Mucosa of gallbladder (tissue), 1 donor: Measurements from ENCODE around the gene OR2C3. TPM values are rescaled to one million over a fixed set of nuclear protein-coding genes. Genes with fewer than 3 reads are reported as not detected.
"Not testable (repeated sequence)": the region's sequence is repeated elsewhere in the genome, so short reads cannot be mapped to it uniquely, and the experiment has no call there.

Experiments
- DNase-seq: peaks from one replicate; pipeline ENCODE4 v3.0.0-alpha.2; 2020; ENCODE audit warnings: low spot score
- total RNA-seq: library from RNA; stranded (reverse); gene quantifications from one replicate; pipeline ENCODE4 v1.2.1, GENCODE V29; 2021
- donor health status: DM: no; HTN: no; CAD: no.

OR2C3 gene
- 0.03 TPM for total RNA-seq

GRCh38 chr1:247536340-247536739 lies at the start of gene OR2C3:
Gene OR2C3, minus strand, starts transcription at chr1:247536440. Its CDS starts 3,929 bp downstream, at chr1:247532511.
- DNase-seq = no peak

- no peak for DNase-seq
Observed at GRCh38 chr1:247578946-247579460, 42.8 kb upstream of the OR2C3 start.

GRCh38 chr1:247576514-247576913 lies 40.3 kb upstream of the OR2C3 start:
- DNase-seq = no peak

GRCh38 chr1:247574664-247575063 lies 38.4 kb upstream of the OR2C3 start:
- no peak for DNase-seq

- no peak for DNase-seq
Observed at GRCh38 chr1:247574236-247574635, 38.0 kb upstream of the OR2C3 start.

GRCh38 chr1:247562198-247562597 lies 26.0 kb upstream of the OR2C3 start:
- DNase-seq = no peak

- DNase-seq = no peak
Observed at GRCh38 chr1:247561711-247562110, 25.5 kb upstream of the OR2C3 start.

GRCh38 chr1:247557926-247558674 lies 21.9 kb upstream of the OR2C3 start:
- no peak for DNase-seq

GRCh38 chr1:247552231-247552630 lies 16.0 kb upstream of the OR2C3 start:
- no peak for DNase-seq

GRCh38 chr1:247551721-247552120 lies 15.5 kb upstream of the OR2C3 start:
- no peak for DNase-seq

- DNase-seq = no peak
Observed at GRCh38 chr1:247548769-247549182, 12.5 kb upstream of the OR2C3 start, which contains the start of gene GCSAML. Gene GCSAML, plus strand, starts transcription at chr1:247549134. Its CDS starts 58 bp downstream, at chr1:247549192.

- no peak for DNase-seq
Observed at GRCh38 chr1:247548092-247548491, 11.9 kb upstream of the OR2C3 start.

- no peak for DNase-seq
Observed at GRCh38 chr1:247542811-247543210, 6.6 kb upstream of the OR2C3 start.

GRCh38 chr1:247540581-247540980 lies 4.3 kb upstream of the OR2C3 start:
- DNase-seq = no peak

- no peak for DNase-seq
Observed at GRCh38 chr1:247539215-247539614, 3.0 kb upstream of the OR2C3 start.

GRCh38 chr1:247538561-247538960 lies 2.3 kb upstream of the OR2C3 start:
- DNase-seq = no peak

- no peak for DNase-seq
Observed at GRCh38 chr1:247535402-247535801, 838 bp downstream of the OR2C3 start.

- no peak for DNase-seq
Observed at GRCh38 chr1:247531937-247532336, 4.3 kb downstream of the OR2C3 start.

- DNase-seq = no peak
Observed at GRCh38 chr1:247530785-247531184, 5.5 kb downstream of the OR2C3 start.

GRCh38 chr1:247529771-247530355 lies 6.4 kb downstream of the OR2C3 start:
- no peak for DNase-seq

GRCh38 chr1:247528812-247529474 lies 7.3 kb downstream of the OR2C3 start:
- DNase-seq = no peak

GRCh38 chr1:247521886-247522285 lies 14.4 kb downstream of the OR2C3 start:
- DNase-seq = not testable (repeated sequence)

- DNase-seq = no peak
Observed at GRCh38 chr1:247518613-247518891, 17.7 kb downstream of the OR2C3 start.
